Stimulated activated CD4-positive, alpha-beta T cell treated with anti-CD3 and anti-CD28 coated beads, Interleukin-12 subunit alpha, Interleukin-12 subunit beta, amount 100 ng/mL, for 4 hours (primary cell): ENCODE results near the gene PRR29.

Source experiments
- DNase-seq: peaks from one replicate; pipeline ENCODE4 v3.0.0-alpha.2; 2020

The PRR29 gene

GRCh38 chr17:64053101-64053500 lies 55.0 kb downstream of the PRR29 start:
- DNase-seq: no peak
